Neural cell (in vitro differentiated cells): ENCODE data around the gene CAGE1. TPM values are rescaled to one million over a fixed set of nuclear protein-coding genes. Genes with fewer than 3 reads are reported as not detected.

ENCODE experiments used
- H2AFZ ChIP-seq: fragments of 200-600, 300-800 bp; sonication (generic), shearing (Covaris generic); 2 replicates; pipeline ENCODE4 v1.6.0; 2014; ENCODE audit warnings: low read depth, mild to moderate bottlenecking, antibody characterized with exemption, low read length, moderate library complexity
- H3F3A ChIP-seq: fragments of 200-600 bp; shearing (Covaris generic); 2 replicates; pipeline ENCODE4 v1.6.1; 2016; ENCODE audit warnings: mild to moderate bottlenecking, moderate library complexity, mixed read lengths, antibody characterized with exemption, low read length; ENCODE audit not compliant: insufficient read depth, poor library complexity, severe bottlenecking
- H3K27ac ChIP-seq: fragments of 200-600, 300-800 bp; sonication (generic), shearing (Covaris generic); 2 replicates; pipeline ENCODE4 v1.5.1; 2014; ENCODE audit warnings: mild to moderate bottlenecking, low read length, moderate library complexity
- H3K27me3 ChIP-seq: fragments of 300-800, 200-600 bp; sonication (generic), shearing (Covaris generic); 2 replicates; pipeline ENCODE4 v1.6.0; 2014; ENCODE audit warnings: mild to moderate bottlenecking, low read depth, low read length, moderate library complexity; ENCODE audit not compliant: insufficient read depth
- H3K36me3 ChIP-seq: fragments of 300-800, 200-600 bp; sonication (generic), shearing (Covaris generic); 2 replicates; pipeline ENCODE4 v1.5.1; 2014; ENCODE audit warnings: mild to moderate bottlenecking, antibody characterized with exemption, low read length, moderate library complexity; ENCODE audit not compliant: insufficient read depth
- H3K4me2 ChIP-seq: fragments of 300-800, 200-600 bp; sonication (generic), shearing (Covaris generic); 2 replicates; pipeline ENCODE4 v1.6.0; 2014; ENCODE audit warnings: mild to moderate bottlenecking, low read length
- H3K4me3 ChIP-seq: fragments of 300-800, 200-600 bp; sonication (generic), shearing (Covaris generic); 2 replicates; pipeline ENCODE4 v1.5.1; 2014; ENCODE audit warnings: mild to moderate bottlenecking, low read length, moderate library complexity
- H3K79me2 ChIP-seq: fragments of 200-600 bp; shearing (Covaris generic); replicated peaks from 2 replicates; pipeline ENCODE4 v1.6.0; 2014; ENCODE audit warnings: mild to moderate bottlenecking, low read length, moderate library complexity; ENCODE audit not compliant: insufficient read depth
- H3K9ac ChIP-seq: fragments of 300-800, 200-600 bp; sonication (generic), shearing (Covaris generic); 2 replicates; pipeline ENCODE4 v1.6.1; 2016; ENCODE audit warnings: mild to moderate bottlenecking, low read length, mixed read lengths
- H3K9me2 ChIP-seq: fragments of 200-600 bp; shearing (Covaris generic); 2 replicates; pipeline ENCODE4 v1.6.1; 2016; ENCODE audit warnings: mild to moderate bottlenecking, low read length, mixed read lengths; ENCODE audit not compliant: insufficient read depth
- H3K9me3 ChIP-seq: fragments of 200-600, 300-800 bp; sonication (generic), shearing (Covaris generic); 2 replicates; pipeline ENCODE4 v1.6.1; 2016; ENCODE audit warnings: mild to moderate bottlenecking, mixed run types, low read length, moderate library complexity, mixed read lengths
- H4K20me1 ChIP-seq: fragments of 200-600 bp; shearing (Covaris generic); 2 replicates; pipeline ENCODE4 v1.6.1; 2016; ENCODE audit warnings: mild to moderate bottlenecking, mixed run types; ENCODE audit not compliant: insufficient read depth
- EP300 ChIP-seq: fragments of 450-650 bp; conservative IDR thresholded peaks from 2 replicates; pipeline ENCODE4 v1.6.1; 2014; ENCODE audit warnings: antibody characterized with exemption, mild to moderate bottlenecking, moderate library complexity; ENCODE audit not compliant: poor library complexity, severe bottlenecking
- EZH2 ChIP-seq: fragments of 200-600, 300-800 bp; shearing (Covaris generic), sonication (generic); IDR thresholded peaks from 2 replicates; pipeline ENCODE4 v1.6.1; 2014; ENCODE audit warnings: antibody characterized with exemption, low read length, borderline replicate concordance, mild to moderate bottlenecking; ENCODE audit not compliant: insufficient read depth, poor library complexity, severe bottlenecking
- MXI1 ChIP-seq: fragments of 450-650 bp; conservative IDR thresholded peaks from 2 replicates; pipeline ENCODE4 v1.6.1; 2014; ENCODE audit warnings: antibody characterized with exemption, mild to moderate bottlenecking; ENCODE audit not compliant: poor library complexity, severe bottlenecking
- POLR2AphosphoS5 ChIP-seq: IDR thresholded peaks from 2 replicates; pipeline ENCODE4 v1.6.1; 2012
- RAD21 ChIP-seq: fragments of 450-650 bp; conservative IDR thresholded peaks from 2 replicates; pipeline ENCODE4 v1.6.1; 2014; ENCODE audit warnings: antibody characterized with exemption, mild to moderate bottlenecking, moderate library complexity
- SMC3 ChIP-seq: fragments of 450-650 bp; conservative IDR thresholded peaks from 2 replicates; pipeline ENCODE4 v1.6.1; 2014; ENCODE audit warnings: antibody characterized with exemption, mild to moderate bottlenecking, moderate library complexity; ENCODE audit not compliant: poor library complexity
- TAF1 ChIP-seq: IDR thresholded peaks from 2 replicates; pipeline ENCODE4 v1.6.1; 2012; ENCODE audit warnings: low read depth
- polyA plus RNA-seq: library from polyadenylated mRNA; depleted of rRNA; stranded (reverse); fragments of >200 nt; gene quantifications from 2 replicates; pipeline ENCODE4 v1.2.3, GENCODE V29; 2014
- TF ChIP-seq, protein P1 (sequence below): IDR thresholded peaks from 2 replicates; pipeline ENCODE4 v1.6.1; 2012; ENCODE audit warnings: borderline replicate concordance
- TF ChIP-seq, protein P2 (sequence below): fragments of 450-650 bp; IDR thresholded peaks from 2 replicates; pipeline ENCODE4 v1.5.1; 2014; ENCODE audit warnings: antibody characterized with exemption, mild to moderate bottlenecking, moderate library complexity; ENCODE audit not compliant: poor library complexity, severe bottlenecking

CAGE1 gene
- polyA plus RNA-seq, 1 donor from 2014 or later: not detected

GRCh38 chr6:7424058-7424457, 34.5 kb upstream of the CAGE1 start:
- Histone ChIP-seq H3K4me3 (no peak overlapping the region), H3K4me2 (no peak overlapping the region), H3K79me2 (no peaks in the 10 kb centered on the region), H2AFZ (no peak overlapping the region), H3K36me3 (no peaks in the 10 kb centered on the region), H3K27ac (no peak overlapping the region), H4K20me1 (no peaks in the 10 kb centered on the region), H3K9me3 (no peaks in the 10 kb centered on the region), H3K9ac (no peak overlapping the region), H3F3A (no peaks in the 10 kb centered on the region), H3K27me3 (no peaks in the 10 kb centered on the region), H3K9me2 (no peaks in the 10 kb centered on the region)
- TF ChIP-seq, protein P1, sequence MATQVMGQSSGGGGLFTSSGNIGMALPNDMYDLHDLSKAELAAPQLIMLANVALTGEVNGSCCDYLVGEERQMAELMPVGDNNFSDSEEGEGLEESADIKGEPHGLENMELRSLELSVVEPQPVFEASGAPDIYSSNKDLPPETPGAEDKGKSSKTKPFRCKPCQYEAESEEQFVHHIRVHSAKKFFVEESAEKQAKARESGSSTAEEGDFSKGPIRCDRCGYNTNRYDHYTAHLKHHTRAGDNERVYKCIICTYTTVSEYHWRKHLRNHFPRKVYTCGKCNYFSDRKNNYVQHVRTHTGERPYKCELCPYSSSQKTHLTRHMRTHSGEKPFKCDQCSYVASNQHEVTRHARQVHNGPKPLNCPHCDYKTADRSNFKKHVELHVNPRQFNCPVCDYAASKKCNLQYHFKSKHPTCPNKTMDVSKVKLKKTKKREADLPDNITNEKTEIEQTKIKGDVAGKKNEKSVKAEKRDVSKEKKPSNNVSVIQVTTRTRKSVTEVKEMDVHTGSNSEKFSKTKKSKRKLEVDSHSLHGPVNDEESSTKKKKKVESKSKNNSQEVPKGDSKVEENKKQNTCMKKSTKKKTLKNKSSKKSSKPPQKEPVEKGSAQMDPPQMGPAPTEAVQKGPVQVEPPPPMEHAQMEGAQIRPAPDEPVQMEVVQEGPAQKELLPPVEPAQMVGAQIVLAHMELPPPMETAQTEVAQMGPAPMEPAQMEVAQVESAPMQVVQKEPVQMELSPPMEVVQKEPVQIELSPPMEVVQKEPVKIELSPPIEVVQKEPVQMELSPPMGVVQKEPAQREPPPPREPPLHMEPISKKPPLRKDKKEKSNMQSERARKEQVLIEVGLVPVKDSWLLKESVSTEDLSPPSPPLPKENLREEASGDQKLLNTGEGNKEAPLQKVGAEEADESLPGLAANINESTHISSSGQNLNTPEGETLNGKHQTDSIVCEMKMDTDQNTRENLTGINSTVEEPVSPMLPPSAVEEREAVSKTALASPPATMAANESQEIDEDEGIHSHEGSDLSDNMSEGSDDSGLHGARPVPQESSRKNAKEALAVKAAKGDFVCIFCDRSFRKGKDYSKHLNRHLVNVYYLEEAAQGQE: no peak
- no peak for TF ChIP-seq TAF1
- TF ChIP-seq MXI1: no peak
- no peak for TF ChIP-seq POLR2AphosphoS5
- no peak for TF ChIP-seq EZH2
- no peak for TF ChIP-seq RAD21
- no peak for TF ChIP-seq EP300
- no peak for TF ChIP-seq SMC3
- TF ChIP-seq, protein P2, sequence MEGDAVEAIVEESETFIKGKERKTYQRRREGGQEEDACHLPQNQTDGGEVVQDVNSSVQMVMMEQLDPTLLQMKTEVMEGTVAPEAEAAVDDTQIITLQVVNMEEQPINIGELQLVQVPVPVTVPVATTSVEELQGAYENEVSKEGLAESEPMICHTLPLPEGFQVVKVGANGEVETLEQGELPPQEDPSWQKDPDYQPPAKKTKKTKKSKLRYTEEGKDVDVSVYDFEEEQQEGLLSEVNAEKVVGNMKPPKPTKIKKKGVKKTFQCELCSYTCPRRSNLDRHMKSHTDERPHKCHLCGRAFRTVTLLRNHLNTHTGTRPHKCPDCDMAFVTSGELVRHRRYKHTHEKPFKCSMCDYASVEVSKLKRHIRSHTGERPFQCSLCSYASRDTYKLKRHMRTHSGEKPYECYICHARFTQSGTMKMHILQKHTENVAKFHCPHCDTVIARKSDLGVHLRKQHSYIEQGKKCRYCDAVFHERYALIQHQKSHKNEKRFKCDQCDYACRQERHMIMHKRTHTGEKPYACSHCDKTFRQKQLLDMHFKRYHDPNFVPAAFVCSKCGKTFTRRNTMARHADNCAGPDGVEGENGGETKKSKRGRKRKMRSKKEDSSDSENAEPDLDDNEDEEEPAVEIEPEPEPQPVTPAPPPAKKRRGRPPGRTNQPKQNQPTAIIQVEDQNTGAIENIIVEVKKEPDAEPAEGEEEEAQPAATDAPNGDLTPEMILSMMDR: no peak

GRCh38 chr6:7421066-7421465, 31.5 kb upstream of the CAGE1 start:
- no peak overlapping the region for H3K9ac ChIP-seq
- H3K9me3 ChIP-seq: no peaks in the 10 kb centered on the region
- H2AFZ ChIP-seq: no peak overlapping the region
- no peaks in the 10 kb centered on the region for H4K20me1 ChIP-seq
- no peaks in the 10 kb centered on the region for H3K79me2 ChIP-seq
- peaks cover under 1% of the 10 kb centered on the region for H3K36me3 ChIP-seq
- TF ChIP-seq TAF1 (no peak), RAD21 (no peak), POLR2AphosphoS5 (no peak), SMC3 (no peak), MXI1 (no peak), EZH2 (no peak)
- TF ChIP-seq, protein P2: no peak
- TF ChIP-seq, protein P1: no peak
- H3K9me2 ChIP-seq: no peaks in the 10 kb centered on the region
- H3K4me3 ChIP-seq: no peak overlapping the region
- no peaks in the 10 kb centered on the region for H3K27me3 ChIP-seq
- H3K4me2 ChIP-seq: no peak overlapping the region
- H3F3A ChIP-seq: no peaks in the 10 kb centered on the region
- no peak overlapping the region for H3K27ac ChIP-seq
